OCI-LY3 (cell line): ENCODE data around the gene ICAM1.

ENCODE experiments used
- CTCF ChIP-seq: fragments of 200-600, 300-600 bp; sonication (generic); IDR thresholded peaks from 2 replicates; pipeline ENCODE4 v1.5.1; 2014; ENCODE audit warnings: antibody characterized with exemption, low read length, low read depth
- EZH2phosphoT487 ChIP-seq: fragments of 200-600 bp; shearing (Covaris generic); IDR thresholded peaks from 2 replicates; pipeline ENCODE4 v1.6.1; 2018; ENCODE audit warnings: antibody characterized with exemption, mixed run types, low read depth

- TF ChIP-seq CTCF = no peak
- no peak for TF ChIP-seq EZH2phosphoT487
Measured at GRCh38 chr19:10320602-10321416, 49.9 kb downstream of the ICAM1 start.
